ENCODE data around the gene LEKR1. TPM values are rescaled to one million over a fixed set of nuclear protein-coding genes. Genes with fewer than 3 reads are reported as not detected.

LEKR1 gene
- total RNA-seq = 0.60 and 0.76 TPM in 2 replicates

DNA sequence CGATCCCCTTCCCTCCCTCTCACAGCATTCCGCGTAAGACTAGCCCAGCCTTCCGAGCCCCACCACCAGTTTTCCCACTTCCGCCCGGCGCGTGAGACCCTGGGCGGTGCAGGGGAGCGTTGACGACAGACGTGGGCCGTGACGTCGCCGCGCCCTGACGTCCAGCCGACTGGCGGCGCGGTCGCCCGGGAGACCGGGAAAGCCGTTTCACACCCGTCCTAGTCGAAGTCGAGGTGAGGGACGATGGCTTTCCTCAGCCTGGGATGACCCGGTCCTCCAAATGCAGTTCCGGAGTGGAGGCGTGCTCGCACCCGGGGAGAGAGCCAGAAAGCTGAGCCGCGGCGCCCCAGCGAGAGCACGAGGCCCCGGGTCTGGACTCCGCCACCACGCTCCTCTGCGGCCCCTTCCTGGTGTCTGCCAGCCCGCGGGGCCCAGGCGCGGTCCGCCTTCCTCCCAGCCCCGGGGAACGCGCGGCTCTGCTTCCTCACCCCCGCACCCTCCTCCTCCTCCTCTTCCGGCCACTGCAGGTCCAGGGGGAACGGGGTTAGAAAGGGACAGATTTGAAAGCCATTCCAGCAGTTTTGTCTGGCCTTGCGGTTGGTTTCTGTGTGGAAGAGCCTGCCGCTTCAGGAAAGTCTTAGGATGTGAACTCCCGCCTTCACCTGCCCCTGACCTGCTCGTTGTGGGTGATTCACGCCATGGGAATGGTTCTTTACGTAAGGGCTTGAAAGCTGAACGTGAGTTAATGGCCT, at the start of gene LEKR1:
Gene LEKR1 (plus strand): TSS at position 210 of the 752 bp plus-strand sequence. CDS start 2,977 bp downstream, outside the sequence.

Other genes starting within 250 kb of the LEKR1 start
- 17.8 and 19.5 TPM in 2 replicates for gene TIPARP, start 151.8 kb upstream of the LEKR1 start, total RNA-seq